ENCODE measurements around the gene NME9.

DNA sequence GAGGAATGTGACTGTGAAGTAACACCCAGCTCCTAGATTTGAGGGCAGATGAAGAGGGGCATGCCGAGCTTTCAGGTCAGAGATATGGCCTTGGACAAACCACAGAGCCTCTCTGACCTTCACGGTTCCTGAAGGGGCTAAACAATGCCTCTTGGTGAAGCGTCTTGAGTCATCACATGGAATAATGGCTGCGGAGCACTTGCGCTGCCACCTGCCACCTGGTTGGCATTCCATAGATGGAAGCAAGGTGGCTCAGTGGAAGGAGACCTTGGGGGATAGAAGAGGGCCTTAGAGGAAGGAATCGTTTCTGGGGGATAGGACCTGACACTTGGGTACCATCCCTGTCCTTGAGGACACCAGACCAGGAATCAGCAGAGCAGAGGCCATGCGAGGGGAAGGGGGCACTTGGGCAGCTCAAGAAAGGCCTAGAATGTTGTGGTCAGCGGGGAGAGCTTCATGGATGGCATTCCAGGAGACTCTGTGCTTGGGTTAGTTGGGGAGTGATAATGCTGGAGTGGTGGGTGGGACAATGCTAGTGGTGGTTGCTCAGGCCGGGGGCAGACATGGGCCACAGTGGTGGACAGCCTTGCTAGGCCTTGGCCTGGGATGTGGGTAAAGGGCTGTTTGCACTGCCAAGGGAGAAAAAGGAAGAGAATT, 31.3 kb upstream of the NME9 start:
- TF ChIP-seq POLR2A (IDR thresholded peaks at IDR 0.05; ENCODE audit: low read depth, low read length) (no peak), POLR2AphosphoS5 (IDR thresholded peaks at IDR 0.05; ENCODE audit: low read depth, low read length) (no peak), TAF1 (IDR thresholded peaks at IDR 0.05; ENCODE audit: low read depth, low read length) (no peak), POU2F2 (IDR thresholded peaks at IDR 0.05; ENCODE audit: low read depth, low read length) (no peak)
